GM12878 (cell line): ENCODE data around the gene NLGN1. TPM values are rescaled to one million over a fixed set of nuclear protein-coding genes. Genes with fewer than 3 reads are reported as not detected.

Source experiments
- ATAC-seq: fragments of 200-7000 bp; cut with Tn5 transposase; 3 replicates; pipeline ENCODE4 v1.9.1; 2020; ENCODE audit warnings: mild to moderate bottlenecking, moderate library complexity
- BruUV-seq: library from RNA; stranded (reverse); fragments of 400-500 nt; replicated peaks from 2 replicates; lab custom pipeline; 2021; lab: Mats Ljungman, UMichigan
- CTCF ChIA-PET: fragments of 300-600 bp; sonication (Branson Sonifier 250); formaldehyde crosslinking; extraction: SDS; loops from one replicate; lab custom pipeline; 2021; ENCODE audit warnings: inconsistent platforms; lab: Yijun Ruan, JAX
- POLR2A ChIA-PET: fragments of 350-600 bp; formaldehyde crosslinking; extraction: SDS; loops from one replicate; lab custom pipeline; 2021; ENCODE audit warnings: inconsistent platforms; lab: Charles Lee
- RAD21 ChIA-PET: fragments of 300-600 bp; sonication (Branson Sonifier 250); formaldehyde crosslinking; loops from one replicate; lab custom pipeline; 2023; ENCODE audit warnings: antibody characterized with exemption; ENCODE audit not compliant: unreplicated experiment; lab: Charles Lee
- SMC1A ChIA-PET: fragments of 300-600 bp; sonication (Branson Sonifier 250); formaldehyde crosslinking; loops from one replicate; lab custom pipeline; 2023; ENCODE audit not compliant: unreplicated experiment, uncharacterized antibody; lab: Charles Lee
- DNase-seq: peaks from one replicate; pipeline ENCODE4 v3.0.0-alpha.2; 2011; ENCODE audit warnings: low read depth, low spot score
- FAIRE-seq: peaks from 3 replicates; lab custom pipeline; 2011; peaks lifted over from hg19 to GRCh38; lab: Jason Lieb, UNC
- H2AFZ ChIP-seq: 2 replicates; pipeline ENCODE4 v1.6.0; 2011; ENCODE audit warnings: low read depth, low read length, control low read depth; ENCODE audit not compliant: control insufficient read depth
- H3K27ac ChIP-seq: 2 replicates; pipeline ENCODE4 v1.5.1; 2011; ENCODE audit warnings: control low read depth; ENCODE audit not compliant: control insufficient read depth, insufficient read depth
- H3K27me3 ChIP-seq, 2 experiments: replicated peaks in 1 of 2; 2 replicates each; pipeline versions ENCODE4 v1.6.0 to v1.6.1; 2011; ENCODE audit warnings: low read length in 1 of 2; ENCODE audit not compliant: control insufficient read depth in 2 of 2, insufficient read depth in 2 of 2
- H3K36me3 ChIP-seq, 2 experiments: 2 replicates each; pipeline ENCODE4 v1.5.1; 2011; ENCODE audit warnings: low read length in 1 of 2; ENCODE audit not compliant: control insufficient read depth in 2 of 2, insufficient read depth in 2 of 2
- H3K4me1 ChIP-seq: 2 replicates; pipeline ENCODE4 v1.6.1; 2011; ENCODE audit warnings: mild to moderate bottlenecking, low read length, moderate library complexity, mixed read lengths; ENCODE audit not compliant: control insufficient read depth, insufficient read depth
- H3K4me2 ChIP-seq: 2 replicates; pipeline ENCODE4 v1.6.0; 2011; ENCODE audit warnings: control low read depth; ENCODE audit not compliant: control insufficient read depth, insufficient read depth
- H3K4me3 ChIP-seq: fragments of 200-600 bp; sonication (generic); 2 replicates; pipeline ENCODE4 v1.5.1; 2016
- H3K79me2 ChIP-seq: 2 replicates; pipeline ENCODE4 v1.6.0; 2011; ENCODE audit warnings: low read length; ENCODE audit not compliant: control insufficient read depth, insufficient read depth
- H3K9ac ChIP-seq: 2 replicates; pipeline ENCODE4 v1.8.0; 2011; ENCODE audit warnings: low read length, control low read depth, mixed read lengths; ENCODE audit not compliant: control insufficient read depth, insufficient read depth
- H3K9me3 ChIP-seq: replicated peaks from 3 replicates; pipeline ENCODE4 v1.5.1; 2011; ENCODE audit warnings: mild to moderate bottlenecking, low read length; ENCODE audit not compliant: control insufficient read depth, insufficient read depth
- H4K20me1 ChIP-seq: 2 replicates; pipeline ENCODE4 v1.6.0; 2011; ENCODE audit not compliant: control insufficient read depth, insufficient read depth
- KDM1A ChIP-seq: fragments of 200-600 bp; sonication (generic); IDR thresholded peaks from 2 replicates; pipeline ENCODE4 v1.6.1; 2016; ENCODE audit warnings: borderline replicate concordance
- MEF2A ChIP-seq: IDR thresholded peaks from 2 replicates; pipeline ENCODE4 v1.6.1; 2011; ENCODE audit warnings: low read depth, mild to moderate bottlenecking, low read length, moderate library complexity; ENCODE audit not compliant: insufficient read depth
- PML ChIP-seq: IDR thresholded peaks from 2 replicates; pipeline ENCODE4 v1.6.1; 2012; ENCODE audit warnings: low read length, inconsistent platforms
- RCOR1 ChIP-seq: conservative IDR thresholded peaks from 2 replicates; pipeline ENCODE4 v1.6.1; 2012; ENCODE audit warnings: low read depth, low read length, improper control_type of control experiment
- RFX5 ChIP-seq: IDR thresholded peaks from 2 replicates; pipeline ENCODE4 v1.6.1; 2011; ENCODE audit warnings: low read depth, low read length, improper control_type of control experiment
- TARDBP ChIP-seq: IDR thresholded peaks from 2 replicates; pipeline ENCODE4 v1.6.1; 2016; ENCODE audit warnings: borderline replicate concordance
- WGBS: methylation state at CpG from one replicate; pipeline ENCODE4 v1.1.6; 2016; ENCODE audit warnings: low lambda C conversion rate; ENCODE audit not compliant: insufficient replicate concordance, insufficient coverage; ENCODE audit errors: missing lambda C conversion rate; 5-methylcytosine and 5-hydroxymethylcytosine counted together
- in situ Hi-C: fragments of 300-500 bp; cut with MboI; formaldehyde crosslinking; loops from 9 replicates; pipeline ENCODE4 v1.14.3; 2018; ENCODE audit warnings: mixed read lengths
- intact Hi-C: fragments of 100-400 bp; cut with micrococcal nuclease; formaldehyde crosslinking; loops from one replicate; pipeline ENCODE4 v1.14.2; 2022; ENCODE audit not compliant: unreplicated experiment
- polyA plus RNA-seq, 11 experiments: library from polyadenylated mRNA; depleted of rRNA in 4 of 11; unstranded in 6 of 11; stranded (reverse) in 5 of 11; fragments of >200 nt; fragmentation: Nextera tagmentation in 4 of 11; fragmentation: Illumina TruSeq in 1 of 11; extraction: Ambion mirVana in 4 of 11; extraction: Trizol in 1 of 11; gene quantifications; 1 replicate in 1 of 11; 2 replicates in 10 of 11; pipeline versions ENCODE4 v1.2.1 to v1.2.3, GENCODE V29; 2011 to 2016; ENCODE audit warnings: inconsistent platforms in 2 of 11, missing spikeins in 2 of 11, low read depth in 1 of 11
- total RNA-seq, 4 experiments: library from RNA; depleted of rRNA in 3 of 4; stranded (reverse); fragments of >200 nt in 3 of 4; fragmentation: Illumina TruSeq in 1 of 4; extraction: Trizol in 1 of 4; gene quantifications; 2 replicates each; pipeline versions ENCODE4 v1.2.1 to v1.2.3, GENCODE V29; 2013 to 2021
- TF ChIP-seq, protein P1 (sequence below): fragments of 450-650 bp; IDR thresholded peaks from 2 replicates; pipeline ENCODE4 v1.6.1; 2017; ENCODE audit warnings: low read depth, mild to moderate bottlenecking, moderate library complexity
- TF ChIP-seq, protein P2 (sequence below), 3 experiments: IDR thresholded peaks in 2 of 3; conservative IDR thresholded peaks in 1 of 3; 2 replicates each; pipeline ENCODE4 v1.5.1; 2011; ENCODE audit warnings: low read depth in 3 of 3, low read length in 3 of 3, mild to moderate bottlenecking in 3 of 3, control low read depth in 2 of 3, moderate library complexity in 2 of 3, inconsistent platforms in 1 of 3, mixed read lengths in 1 of 3; ENCODE audit not compliant: control insufficient read depth in 2 of 3, insufficient read depth in 1 of 3; ENCODE audit errors: extremely low read depth in 1 of 3
- TF ChIP-seq, protein P3 (sequence below): IDR thresholded peaks from 2 replicates; pipeline ENCODE4 v1.6.1; 2012; ENCODE audit warnings: low read depth, low read length, improper control_type of control experiment

The NLGN1 gene
- total and polyA plus RNA-seq, 10 of the 15 experiments (the other 5 are each of a cell fraction or from before 2014, with no cell fraction given): not detected

DNA sequence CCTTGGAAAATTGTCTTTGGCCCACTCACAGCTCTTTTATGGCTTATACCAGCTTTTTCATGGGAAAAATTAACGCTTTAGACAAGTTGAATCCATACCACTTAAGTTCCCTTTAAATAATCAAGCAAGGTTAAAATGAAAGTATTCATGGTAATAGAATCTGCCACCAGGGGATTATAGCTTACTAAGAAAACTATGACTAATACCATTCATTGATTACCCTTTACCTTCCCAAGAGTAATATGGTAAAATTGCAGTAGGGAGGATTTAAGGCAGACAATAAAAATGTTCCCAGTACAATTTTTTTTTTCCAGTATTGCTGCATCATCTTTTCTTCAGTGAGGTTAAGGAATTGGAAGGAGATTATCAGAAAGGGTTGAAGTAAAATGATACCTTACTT, 820.5 kb downstream of the NLGN1 start (continued):
- TF ChIP-seq, protein P1, sequence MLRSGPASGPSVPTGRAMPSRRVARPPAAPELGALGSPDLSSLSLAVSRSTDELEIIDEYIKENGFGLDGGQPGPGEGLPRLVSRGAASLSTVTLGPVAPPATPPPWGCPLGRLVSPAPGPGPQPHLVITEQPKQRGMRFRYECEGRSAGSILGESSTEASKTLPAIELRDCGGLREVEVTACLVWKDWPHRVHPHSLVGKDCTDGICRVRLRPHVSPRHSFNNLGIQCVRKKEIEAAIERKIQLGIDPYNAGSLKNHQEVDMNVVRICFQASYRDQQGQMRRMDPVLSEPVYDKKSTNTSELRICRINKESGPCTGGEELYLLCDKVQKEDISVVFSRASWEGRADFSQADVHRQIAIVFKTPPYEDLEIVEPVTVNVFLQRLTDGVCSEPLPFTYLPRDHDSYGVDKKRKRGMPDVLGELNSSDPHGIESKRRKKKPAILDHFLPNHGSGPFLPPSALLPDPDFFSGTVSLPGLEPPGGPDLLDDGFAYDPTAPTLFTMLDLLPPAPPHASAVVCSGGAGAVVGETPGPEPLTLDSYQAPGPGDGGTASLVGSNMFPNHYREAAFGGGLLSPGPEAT: no peak
- no peak for TF ChIP-seq RFX5

DNA sequence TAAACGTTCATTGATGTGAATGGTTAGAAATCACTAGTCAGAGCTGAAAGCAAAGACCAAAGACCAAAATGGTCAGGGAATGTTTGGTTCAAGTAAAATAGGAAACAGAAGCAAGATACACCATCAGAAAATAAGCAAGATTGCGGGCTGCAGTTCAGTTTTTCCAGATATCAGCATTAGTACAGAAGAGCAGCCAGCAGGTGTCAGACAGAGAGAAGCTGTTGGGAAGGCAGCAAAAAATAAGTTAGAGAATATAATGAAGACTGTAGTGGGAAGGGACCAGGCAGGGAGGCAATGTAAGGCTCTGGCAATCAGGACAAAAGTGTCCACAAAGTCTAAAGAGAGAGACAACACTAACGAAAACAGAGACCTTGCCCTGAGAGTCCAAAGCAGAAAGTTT, 822.2 kb downstream of the NLGN1 start:
- H3K4me3 ChIP-seq: no peak overlapping the region
- no peak overlapping the region for H3K4me2 ChIP-seq
- WGBS: 18% methylated on average over 3 of the region's 3 CpGs
- no peaks in the 10 kb centered on the region for H3K9me3 ChIP-seq
- POLR2A ChIA-PET: no interaction called here
- RAD21 ChIA-PET: no interaction called here
- FAIRE-seq (no peak), ATAC-seq (no peak), DNase-seq (no peak)
- H4K20me1 ChIP-seq: no peaks in the 10 kb centered on the region
- no peak overlapping the region for H2AFZ ChIP-seq
- SMC1A ChIA-PET: no interaction called here
- H3K36me3 ChIP-seq: no peaks in the 10 kb centered on the region
- in situ Hi-C loops (no loop called here), intact Hi-C loops (no loop called here)
- no peak overlapping the region for H3K27ac ChIP-seq
- BruUV-seq: no TSS peak
- CTCF ChIA-PET: no interaction called here
- no peaks in the 10 kb centered on the region for H3K27me3 ChIP-seq
- H3K9ac ChIP-seq: no peak overlapping the region
- no peaks in the 10 kb centered on the region for H3K4me1 ChIP-seq
- no peaks in the 10 kb centered on the region for H3K79me2 ChIP-seq
- no peak for TF ChIP-seq KDM1A
- no peak for TF ChIP-seq RCOR1
- no peak for TF ChIP-seq MEF2A
- TF ChIP-seq, protein P2, sequence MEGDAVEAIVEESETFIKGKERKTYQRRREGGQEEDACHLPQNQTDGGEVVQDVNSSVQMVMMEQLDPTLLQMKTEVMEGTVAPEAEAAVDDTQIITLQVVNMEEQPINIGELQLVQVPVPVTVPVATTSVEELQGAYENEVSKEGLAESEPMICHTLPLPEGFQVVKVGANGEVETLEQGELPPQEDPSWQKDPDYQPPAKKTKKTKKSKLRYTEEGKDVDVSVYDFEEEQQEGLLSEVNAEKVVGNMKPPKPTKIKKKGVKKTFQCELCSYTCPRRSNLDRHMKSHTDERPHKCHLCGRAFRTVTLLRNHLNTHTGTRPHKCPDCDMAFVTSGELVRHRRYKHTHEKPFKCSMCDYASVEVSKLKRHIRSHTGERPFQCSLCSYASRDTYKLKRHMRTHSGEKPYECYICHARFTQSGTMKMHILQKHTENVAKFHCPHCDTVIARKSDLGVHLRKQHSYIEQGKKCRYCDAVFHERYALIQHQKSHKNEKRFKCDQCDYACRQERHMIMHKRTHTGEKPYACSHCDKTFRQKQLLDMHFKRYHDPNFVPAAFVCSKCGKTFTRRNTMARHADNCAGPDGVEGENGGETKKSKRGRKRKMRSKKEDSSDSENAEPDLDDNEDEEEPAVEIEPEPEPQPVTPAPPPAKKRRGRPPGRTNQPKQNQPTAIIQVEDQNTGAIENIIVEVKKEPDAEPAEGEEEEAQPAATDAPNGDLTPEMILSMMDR (IDR thresholded peaks at IDR 0.05 in 2 of 3, conservative IDR thresholded peaks at IDR 0.05 in 1 of 3; ENCODE audit: control insufficient read depth in 2 of 3, extremely low read depth in 1 of 3, insufficient read depth in 1 of 3, low read depth in 3 of 3, low read length in 3 of 3): no peak
- TF ChIP-seq TARDBP: no peak
- TF ChIP-seq, protein P3, sequence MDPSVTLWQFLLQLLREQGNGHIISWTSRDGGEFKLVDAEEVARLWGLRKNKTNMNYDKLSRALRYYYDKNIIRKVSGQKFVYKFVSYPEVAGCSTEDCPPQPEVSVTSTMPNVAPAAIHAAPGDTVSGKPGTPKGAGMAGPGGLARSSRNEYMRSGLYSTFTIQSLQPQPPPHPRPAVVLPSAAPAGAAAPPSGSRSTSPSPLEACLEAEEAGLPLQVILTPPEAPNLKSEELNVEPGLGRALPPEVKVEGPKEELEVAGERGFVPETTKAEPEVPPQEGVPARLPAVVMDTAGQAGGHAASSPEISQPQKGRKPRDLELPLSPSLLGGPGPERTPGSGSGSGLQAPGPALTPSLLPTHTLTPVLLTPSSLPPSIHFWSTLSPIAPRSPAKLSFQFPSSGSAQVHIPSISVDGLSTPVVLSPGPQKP: no peak
- no peak for TF ChIP-seq PML
